ENCODE data around the gene MBP.

The MBP gene

DNA sequence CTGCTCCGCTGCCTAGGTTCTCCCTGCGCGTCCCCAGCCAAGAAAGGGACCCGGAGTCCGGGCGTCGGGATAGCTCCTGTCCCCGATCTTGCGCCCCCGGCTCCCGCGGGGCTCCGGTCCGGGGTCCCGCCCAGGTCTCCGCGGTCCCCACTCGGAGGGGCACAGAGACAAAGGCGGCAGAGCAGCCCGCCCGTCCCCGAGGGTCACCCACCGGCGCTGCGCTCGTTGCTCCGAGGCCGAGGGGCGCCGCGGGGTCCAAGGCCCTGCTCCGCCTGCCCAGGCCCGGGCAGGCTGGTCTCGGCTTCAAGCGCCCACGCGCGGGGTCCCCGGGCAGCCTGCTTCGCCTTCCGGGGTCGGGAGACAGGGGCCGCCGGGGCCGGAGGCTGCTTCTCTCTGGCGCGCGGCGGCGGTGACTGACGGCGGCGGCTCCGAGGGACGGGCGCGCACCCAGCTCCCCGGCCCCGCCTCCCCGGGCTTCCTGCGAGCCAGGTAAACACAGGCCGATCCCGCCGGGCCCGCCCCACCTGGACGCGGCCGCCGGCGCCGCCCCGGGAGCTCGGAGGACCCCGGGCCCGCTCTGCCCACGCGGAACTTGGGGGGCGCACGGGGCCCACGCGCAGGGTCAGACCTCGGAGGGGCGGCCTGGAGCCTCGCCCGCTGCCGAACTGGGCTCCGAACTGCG lies at the start of gene MBP:
Gene MBP, minus strand, starts transcription at position 415 of the 682 bp plus-strand sequence. CDS start 27,522 bp downstream, outside the sequence.
- DNase-seq (ENCODE audit: low read depth, low spot score): no peak

- no peak for DNase-seq (ENCODE audit: low read depth, low spot score)
Measured at GRCh38 chr18:77181950-77182707, 49.5 kb upstream of the MBP start.

- no peak for DNase-seq (ENCODE audit: low read depth, low spot score)
Measured at GRCh38 chr18:77178559-77178958, 46.0 kb upstream of the MBP start.

DNA sequence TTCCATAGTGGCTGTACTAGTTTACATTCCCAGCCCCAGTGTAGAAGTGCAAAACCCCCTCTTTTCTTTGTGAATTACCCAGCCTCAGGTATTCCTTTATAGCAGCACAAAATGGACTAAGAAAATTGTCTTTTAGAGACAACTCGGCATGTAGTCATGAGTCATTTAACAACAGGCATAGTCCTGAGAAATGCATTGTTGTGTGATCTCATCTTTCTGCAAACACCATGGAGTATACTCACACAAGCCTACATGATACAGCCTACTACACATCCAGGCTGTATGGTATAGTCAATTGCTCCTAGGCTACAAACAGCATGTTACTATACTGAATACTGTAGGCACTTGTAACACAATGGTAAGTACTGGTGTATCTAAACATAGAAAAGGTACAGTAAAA lies 44.4 kb upstream of the MBP start:
- DNase-seq (ENCODE audit: low read depth, low spot score): no peak

DNA sequence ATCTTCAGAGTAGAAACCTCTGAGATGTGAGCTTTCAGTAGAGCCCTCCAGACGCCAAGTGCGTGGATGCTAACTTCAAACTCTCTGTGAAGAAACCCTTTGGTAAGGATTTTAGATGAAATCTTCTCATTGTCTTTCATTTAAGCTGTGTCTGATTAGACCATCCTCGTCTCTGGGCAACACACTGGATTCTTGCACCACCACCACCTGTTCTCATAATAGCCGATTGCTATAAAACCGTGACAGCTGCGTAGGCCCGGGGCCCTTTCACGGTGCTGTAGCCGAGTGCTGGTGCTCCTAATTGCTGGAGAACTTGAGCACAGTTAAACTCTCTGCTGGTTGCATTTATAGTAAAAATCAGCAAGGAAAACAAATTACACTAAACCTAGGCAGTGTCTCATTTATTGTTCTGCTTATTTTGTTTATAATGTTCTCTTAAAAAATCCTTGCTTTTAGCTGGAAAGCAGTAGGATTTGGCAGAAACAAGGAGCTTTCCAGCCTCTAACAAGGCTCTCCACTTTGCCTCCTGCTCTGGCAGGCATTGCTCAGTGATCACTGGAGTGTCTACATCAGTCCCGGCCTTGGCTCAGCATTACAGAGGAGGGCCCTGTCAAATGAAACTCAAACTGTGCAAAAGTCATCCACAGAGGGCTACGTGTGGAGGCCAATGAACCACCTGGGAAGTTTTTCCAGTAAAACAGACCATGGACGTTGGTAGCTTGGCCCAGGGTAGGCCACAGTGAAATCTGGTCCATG lies 40.9 kb upstream of the MBP start:
- DNase-seq (ENCODE audit: low read depth, low spot score): no peak

DNA sequence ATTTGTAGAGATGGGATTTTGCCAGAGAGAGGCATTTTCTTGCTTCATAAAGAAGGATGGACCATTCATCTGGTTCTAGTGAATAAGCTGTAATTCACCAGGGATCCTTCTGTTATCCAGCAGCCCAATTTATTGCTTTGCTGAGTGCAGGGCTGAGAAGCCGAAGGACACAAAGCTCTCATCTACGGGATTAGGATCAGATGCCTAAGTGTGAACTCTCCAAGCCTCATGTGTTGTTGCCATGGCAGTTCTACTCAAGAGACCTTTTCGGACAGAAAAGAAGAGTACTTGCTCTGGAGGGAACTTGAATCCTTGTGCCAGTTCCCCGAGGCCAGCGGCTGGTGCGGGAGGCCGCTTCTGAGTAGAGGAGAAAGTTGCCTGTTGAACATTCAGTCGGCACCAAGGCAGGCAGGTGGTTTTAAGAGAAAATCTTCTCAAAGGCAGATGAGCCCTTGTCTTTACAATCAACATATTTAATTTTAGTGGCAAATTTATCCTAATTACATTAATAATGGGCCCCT lies 38.4 kb upstream of the MBP start:
- no peak for DNase-seq (ENCODE audit: low read depth, low spot score)

- DNase-seq (ENCODE audit: low read depth, low spot score): no peak
Measured at GRCh38 chr18:77168811-77169311, 36.3 kb upstream of the MBP start.

- no peak for DNase-seq (ENCODE audit: low read depth, low spot score)
Measured at GRCh38 chr18:77167251-77167650, 34.7 kb upstream of the MBP start.

DNA sequence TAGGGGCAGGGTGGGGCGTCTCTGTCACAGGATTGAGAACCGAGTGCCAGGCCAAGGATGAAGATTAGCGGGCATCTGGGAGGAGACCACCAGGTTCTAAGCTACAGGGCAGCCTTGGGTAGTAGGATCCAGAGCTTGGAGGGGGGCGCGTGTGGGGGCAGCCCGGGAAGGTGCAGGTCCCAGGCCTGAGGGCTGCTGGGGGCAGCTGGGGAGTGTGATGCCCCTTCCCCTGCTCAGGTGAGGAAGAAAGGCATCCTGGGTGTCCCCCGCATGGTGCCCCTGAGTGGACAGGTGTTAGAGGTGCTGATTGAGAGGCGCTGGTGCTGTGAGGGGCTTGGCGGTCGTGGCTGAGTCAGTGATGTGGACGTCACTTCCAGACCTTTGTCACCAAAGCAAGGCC lies 33.9 kb upstream of the MBP start:
- DNase-seq (ENCODE audit: low read depth, low spot score): no peak

DNA sequence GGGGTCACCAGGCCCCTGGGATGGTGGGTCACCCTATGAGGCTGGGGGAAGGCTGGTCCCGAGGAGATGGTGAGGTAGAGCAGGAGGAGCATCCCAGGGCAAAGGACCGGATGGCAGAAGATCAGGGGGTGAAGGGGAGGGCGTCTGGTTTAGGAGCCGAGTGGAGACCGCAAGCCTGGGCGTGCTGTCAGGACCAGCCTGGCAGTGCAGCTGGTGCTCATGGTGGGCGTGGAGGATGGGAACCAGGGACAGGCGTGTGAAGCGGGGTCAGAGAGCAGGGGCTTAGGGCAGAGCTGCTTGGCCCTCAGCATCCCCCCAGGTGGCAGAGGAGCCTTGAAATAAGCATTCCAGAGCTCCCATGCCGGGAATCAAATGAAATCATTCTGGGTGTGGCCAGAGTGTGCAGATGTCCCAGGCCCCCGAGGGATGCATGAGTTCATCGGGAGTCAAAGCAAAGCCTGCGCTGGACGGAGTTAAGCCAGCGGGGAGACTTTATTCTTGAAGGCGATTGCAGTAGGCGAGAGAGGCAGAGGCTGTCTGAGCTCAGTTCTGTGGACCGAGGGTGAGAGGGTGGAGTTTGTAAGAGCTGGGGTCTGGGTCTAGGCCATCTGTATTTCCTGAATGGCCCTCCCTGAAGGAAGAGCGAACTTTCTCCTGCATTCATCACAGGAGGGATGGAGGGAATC lies 33.1 kb upstream of the MBP start:
- no peak for DNase-seq (ENCODE audit: low read depth, low spot score)

DNA sequence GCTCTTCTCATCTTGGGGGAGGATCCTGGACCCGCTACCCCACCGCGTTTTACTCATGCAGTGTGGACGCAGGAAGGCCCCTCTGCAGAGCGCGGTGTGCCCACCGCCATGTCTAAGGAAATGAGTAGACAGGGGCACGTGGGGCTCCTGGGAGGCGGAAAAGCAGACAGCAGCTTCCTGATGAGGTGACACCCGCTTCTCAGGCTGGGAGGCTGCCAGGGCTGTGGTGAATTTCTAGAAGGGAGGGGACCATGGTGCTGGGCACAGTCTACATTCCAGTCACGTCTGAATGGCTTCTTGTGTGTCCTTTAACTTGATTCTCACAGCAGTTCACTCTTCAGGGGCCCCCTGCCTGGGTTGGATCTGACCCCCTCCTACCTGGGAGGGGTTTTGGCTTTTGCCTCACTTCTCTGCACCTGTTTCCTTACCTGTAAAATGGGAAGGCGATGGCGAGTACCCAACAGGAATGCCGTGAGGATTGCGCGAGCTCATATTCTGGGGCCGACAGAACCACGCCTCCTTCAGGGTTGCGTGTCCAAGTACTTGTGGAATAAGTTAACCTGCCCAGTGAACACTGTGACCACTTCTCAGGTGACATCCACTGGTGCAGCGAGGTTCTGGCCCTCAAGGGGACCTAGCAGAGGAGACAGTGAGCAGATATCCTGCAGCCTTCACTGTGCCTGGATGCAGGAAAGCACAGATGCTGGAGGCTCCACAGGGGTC lies 32.3 kb upstream of the MBP start:
- no peak for DNase-seq (ENCODE audit: low read depth, low spot score)

- no peak for DNase-seq (ENCODE audit: low read depth, low spot score)
Measured at GRCh38 chr18:77164026-77164425, 31.4 kb upstream of the MBP start.

DNA sequence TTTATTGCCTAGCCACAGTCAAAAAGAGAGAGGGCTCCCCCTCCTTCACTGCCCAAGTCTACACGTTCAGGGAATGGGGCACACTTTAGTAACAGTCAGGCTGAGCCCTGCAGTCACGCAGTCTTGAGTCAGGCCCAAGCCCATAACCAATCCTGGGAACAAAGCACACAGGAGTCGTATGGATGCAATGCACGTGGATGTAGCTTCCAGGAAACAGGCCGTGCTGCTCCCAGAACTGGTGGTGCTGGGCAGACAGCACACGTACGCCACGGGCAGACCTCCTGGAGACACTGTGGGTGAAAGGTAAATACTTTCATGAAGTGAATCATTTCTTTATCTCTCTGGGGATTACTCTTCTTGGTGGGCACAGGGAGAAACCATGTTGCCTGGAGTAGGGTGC lies 30.0 kb upstream of the MBP start:
- no peak for DNase-seq (ENCODE audit: low read depth, low spot score)

DNA sequence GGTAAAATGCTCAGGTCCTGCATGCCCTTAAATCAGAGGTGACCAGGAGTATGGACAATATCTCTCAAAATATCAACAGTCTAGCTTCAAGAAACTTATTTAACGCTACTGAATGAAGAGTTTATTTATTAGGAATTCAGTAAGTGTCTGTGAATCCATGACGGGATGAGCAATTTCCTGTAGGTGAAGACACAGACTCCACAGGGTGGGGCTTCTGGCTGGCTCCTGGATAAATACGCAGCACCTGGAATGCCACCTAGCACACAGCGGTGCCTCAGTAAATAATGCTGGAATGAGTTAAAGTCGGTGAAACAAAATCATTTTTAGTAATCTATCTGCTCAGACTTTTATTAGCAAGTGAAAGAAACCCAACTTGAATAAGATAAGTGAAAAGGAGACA lies 29.4 kb upstream of the MBP start:
- DNase-seq (ENCODE audit: low read depth, low spot score): no peak

DNA sequence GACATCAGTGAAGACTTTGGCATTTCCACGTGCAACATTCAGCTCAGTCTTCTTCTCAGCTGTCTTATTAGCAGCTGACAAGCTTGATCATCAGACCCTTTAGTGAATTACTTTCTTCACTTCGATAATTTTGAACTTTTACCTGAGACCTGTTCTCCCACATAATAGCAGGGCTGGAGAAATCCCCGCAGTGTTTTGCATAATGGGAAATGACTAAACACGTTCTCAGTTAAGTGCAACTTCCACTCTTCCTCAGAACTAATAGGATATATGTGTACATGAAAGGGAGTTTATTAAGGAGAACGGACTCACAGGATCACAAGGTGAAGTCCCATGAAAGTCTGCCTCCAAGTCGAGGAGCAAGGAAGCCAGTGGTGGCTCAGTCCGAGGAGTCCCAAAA lies 28.8 kb upstream of the MBP start:
- DNase-seq (ENCODE audit: low read depth, low spot score): no peak

- DNase-seq (ENCODE audit: low read depth, low spot score): no peak
Measured at GRCh38 chr18:77160515-77160914, 27.9 kb upstream of the MBP start.

GRCh38 chr18:77157312-77157711 lies 24.7 kb upstream of the MBP start:
- no peak for DNase-seq (ENCODE audit: low read depth, low spot score)

DNA sequence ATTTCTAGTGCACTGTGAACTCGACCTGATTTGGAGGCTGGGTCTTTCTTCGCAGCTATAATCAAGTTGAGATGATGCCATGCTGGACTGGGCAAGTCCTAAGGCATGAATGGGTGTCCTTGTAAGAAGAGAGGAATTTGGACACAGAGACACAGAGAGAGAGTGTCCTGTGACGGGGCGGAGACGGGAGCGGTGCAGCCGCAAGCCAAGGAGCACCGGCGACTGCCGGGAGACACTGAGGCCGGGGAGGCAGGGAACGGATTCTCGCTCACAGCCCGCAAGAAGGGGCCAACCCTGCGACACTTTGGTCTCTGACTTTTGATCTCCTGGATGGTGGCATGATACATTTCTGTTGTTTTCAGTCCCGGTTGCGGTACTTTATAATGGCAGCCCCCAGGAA lies 22.4 kb upstream of the MBP start:
- no peak for DNase-seq (ENCODE audit: low read depth, low spot score)

- DNase-seq (ENCODE audit: low read depth, low spot score): no peak
Measured at GRCh38 chr18:77153404-77153803, 20.8 kb upstream of the MBP start.

GRCh38 chr18:77151772-77152520 lies 19.4 kb upstream of the MBP start:
- no peak for DNase-seq (ENCODE audit: low read depth, low spot score)

Measured in activated CD4-positive, CD25-positive, alpha-beta regulatory T cell treated with anti-CD3 and anti-CD28 coated beads, Interleukin-2, amount 50 U/mL, for 16 hours (primary cell).